GM04503 (cell line): ENCODE data around the gene RAB30.
"Not testable (repeated sequence)": the region's sequence is repeated elsewhere in the genome, so short reads cannot be mapped to it uniquely, and the experiment has no call there.

ENCODE experiments used
- DNase-seq: peaks from one replicate; pipeline ENCODE4 v3.0.0-alpha.2; 2012; ENCODE audit warnings: low read depth

The RAB30 gene

GRCh38 chr11:83009999-83010398 is 61.7 kb downstream of the RAB30 start:
- no peak for DNase-seq

GRCh38 chr11:83009136-83009535 is 62.6 kb downstream of the RAB30 start:
- not testable (repeated sequence) for DNase-seq

- DNase-seq = no peak
Observed at GRCh38 chr11:83008581-83008923, 63.1 kb downstream of the RAB30 start.

GRCh38 chr11:83007909-83008580 is 63.7 kb downstream of the RAB30 start:
- no peak for DNase-seq

GRCh38 chr11:83007477-83007876 is 64.2 kb downstream of the RAB30 start:
- DNase-seq = no peak

- no peak for DNase-seq
Observed at GRCh38 chr11:83006877-83007330, 64.8 kb downstream of the RAB30 start.

GRCh38 chr11:83004746-83005556 is 66.7 kb downstream of the RAB30 start:
- DNase-seq = no peak

GRCh38 chr11:83002522-83002921 is 69.2 kb downstream of the RAB30 start:
- DNase-seq = no peak

GRCh38 chr11:83002053-83002452 is 69.6 kb downstream of the RAB30 start:
- no peak for DNase-seq

- no peak for DNase-seq
Observed at GRCh38 chr11:83000381-83000780, 71.3 kb downstream of the RAB30 start.

- DNase-seq = no peak
Observed at GRCh38 chr11:82999232-82999631, 72.5 kb downstream of the RAB30 start.

GRCh38 chr11:82998697-82999096 is 73.0 kb downstream of the RAB30 start:
- no peak for DNase-seq

GRCh38 chr11:82996966-82997606 is 74.6 kb downstream of the RAB30 start:
- DNase-seq = no peak

GRCh38 chr11:82995754-82996398 is 75.8 kb downstream of the RAB30 start:
- peak; percentile 40 for DNase-seq

- DNase-seq = no peak
Observed at GRCh38 chr11:82995235-82995634, 76.5 kb downstream of the RAB30 start.

GRCh38 chr11:82994604-82995230 is 77.0 kb downstream of the RAB30 start:
- no peak for DNase-seq

GRCh38 chr11:82992223-82992622 is 79.5 kb downstream of the RAB30 start:
- DNase-seq = no peak

GRCh38 chr11:82989628-82990404 is 81.9 kb downstream of the RAB30 start:
- no peak for DNase-seq

GRCh38 chr11:82988936-82989627 is 82.6 kb downstream of the RAB30 start:
- no peak for DNase-seq

- no peak for DNase-seq
Observed at GRCh38 chr11:82987997-82988396, 83.7 kb downstream of the RAB30 start.

- DNase-seq = no peak
Observed at GRCh38 chr11:82986446-82986845, 85.3 kb downstream of the RAB30 start.
